CD4-positive, alpha-beta T cell (primary cell): ENCODE results near the gene TMIE. TPM values are rescaled to one million over a fixed set of nuclear protein-coding genes. Genes with fewer than 3 reads are reported as not detected.

Experiments
- ATAC-seq: fragments of 200-7000 bp; cut with Tn5 transposase; one replicate; pipeline ENCODE4 v1.10.0; 2022; ENCODE audit warnings: mild to moderate bottlenecking; ENCODE audit not compliant: poor library complexity
- CTCF ChIA-PET: fragments of 350-600 bp; sonication (Branson Sonifier 250); formaldehyde crosslinking; loops from one replicate; lab custom pipeline; 2021; ENCODE audit warnings: antibody characterized with exemption, inconsistent platforms; lab: Charles Lee
- POLR2A ChIA-PET: fragments of 350-600 bp; sonication (Branson Sonifier 250); formaldehyde crosslinking; loops from one replicate; lab custom pipeline; 2021; ENCODE audit warnings: antibody characterized with exemption, inconsistent platforms; lab: Charles Lee
- DNase-seq, 14 experiments: peaks; one replicate each; pipeline ENCODE4 v3.0.0-alpha.2; 2013 to 2020; ENCODE audit warnings: mixed read lengths in 2 of 14
- H3K27ac ChIP-seq, 2 donors: one replicate each; pipeline versions ENCODE4 v1.5.1 to v1.7.0; 2013; ENCODE audit warnings: low read length in 2 of 2, low read depth in 1 of 2, mild to moderate bottlenecking in 1 of 2
- H3K27me3 ChIP-seq, 2 experiments: 1 replicate in 1 of 2; 2 replicates in 1 of 2; pipeline versions ENCODE4 v1.6.1 to v1.7.0; 2013; ENCODE audit warnings: low read length in 2 of 2, control low read depth in 1 of 2, mild to moderate bottlenecking in 1 of 2, moderate library complexity in 1 of 2; ENCODE audit not compliant: insufficient read depth in 2 of 2, control insufficient read depth in 1 of 2
- H3K36me3 ChIP-seq: one replicate; pipeline ENCODE4 v1.6.1; 2013; ENCODE audit warnings: low read length, control low read depth; ENCODE audit not compliant: insufficient read depth
- H3K4me1 ChIP-seq: one replicate; pipeline ENCODE4 v1.6.1; 2013; ENCODE audit warnings: low read length, control low read depth; ENCODE audit not compliant: insufficient read depth
- H3K4me3 ChIP-seq: one replicate; pipeline ENCODE4 v1.5.1; 2013; ENCODE audit warnings: mild to moderate bottlenecking, low read length, moderate library complexity
- H3K9me3 ChIP-seq, 2 experiments: 1 replicate in 1 of 2; 2 replicates in 1 of 2; pipeline versions ENCODE4 v1.6.1 to v1.7.0; 2013; ENCODE audit warnings: low read length in 2 of 2, mild to moderate bottlenecking in 2 of 2, control low read depth in 1 of 2, moderate library complexity in 1 of 2; ENCODE audit not compliant: control insufficient read depth in 1 of 2, insufficient read depth in 1 of 2
- H3K27ac Mint-ChIP-seq: one replicate; pipeline ENCODE4 v1.8.0; 2020; ENCODE audit warnings: mixed read lengths
- H3K27me3 Mint-ChIP-seq: one replicate; pipeline ENCODE4 v1.8.0; 2021; ENCODE audit warnings: mixed read lengths
- H3K36me3 Mint-ChIP-seq: one replicate; pipeline ENCODE4 v1.8.0; 2021; ENCODE audit warnings: low read depth, mixed read lengths
- H3K4me1 Mint-ChIP-seq: one replicate; pipeline ENCODE4 v1.8.0; 2021; ENCODE audit warnings: low read depth, mixed read lengths
- H3K4me3 Mint-ChIP-seq: one replicate; pipeline ENCODE4 v1.8.0; 2020; ENCODE audit warnings: mild to moderate bottlenecking, mixed read lengths
- H3K9me3 Mint-ChIP-seq: one replicate; pipeline ENCODE4 v1.8.0; 2020; ENCODE audit warnings: mixed read lengths
- intact Hi-C, 2 experiments: fragments of 100-400 bp; cut with DNase I in 1 of 2; cut with micrococcal nuclease in 1 of 2; formaldehyde crosslinking; loops; one replicate each; pipeline versions ENCODE4 v1.15.1 to v1.9.0; 2023 to 2025; cut with DNase I, micrococcal nuclease
- total RNA-seq, 174 experiments: library from RNA in 2 of 174; stranded (reverse) in 2 of 174; gene quantifications; one replicate each; pipeline ENCODE4 v1.2.3 and lab custom pipeline; 2021 to 2026
- TF ChIP-seq, protein P1 (sequence below): fragments of 200-600 bp; IDR thresholded peaks from one replicate; pipeline ENCODE4 v1.8.0; 2022; ENCODE audit warnings: antibody characterized with exemption, mild to moderate bottlenecking

Gene TMIE
- total RNA-seq, 2 experiments from 2014 or later = 0.92 to 1.2 TPM

DNA sequence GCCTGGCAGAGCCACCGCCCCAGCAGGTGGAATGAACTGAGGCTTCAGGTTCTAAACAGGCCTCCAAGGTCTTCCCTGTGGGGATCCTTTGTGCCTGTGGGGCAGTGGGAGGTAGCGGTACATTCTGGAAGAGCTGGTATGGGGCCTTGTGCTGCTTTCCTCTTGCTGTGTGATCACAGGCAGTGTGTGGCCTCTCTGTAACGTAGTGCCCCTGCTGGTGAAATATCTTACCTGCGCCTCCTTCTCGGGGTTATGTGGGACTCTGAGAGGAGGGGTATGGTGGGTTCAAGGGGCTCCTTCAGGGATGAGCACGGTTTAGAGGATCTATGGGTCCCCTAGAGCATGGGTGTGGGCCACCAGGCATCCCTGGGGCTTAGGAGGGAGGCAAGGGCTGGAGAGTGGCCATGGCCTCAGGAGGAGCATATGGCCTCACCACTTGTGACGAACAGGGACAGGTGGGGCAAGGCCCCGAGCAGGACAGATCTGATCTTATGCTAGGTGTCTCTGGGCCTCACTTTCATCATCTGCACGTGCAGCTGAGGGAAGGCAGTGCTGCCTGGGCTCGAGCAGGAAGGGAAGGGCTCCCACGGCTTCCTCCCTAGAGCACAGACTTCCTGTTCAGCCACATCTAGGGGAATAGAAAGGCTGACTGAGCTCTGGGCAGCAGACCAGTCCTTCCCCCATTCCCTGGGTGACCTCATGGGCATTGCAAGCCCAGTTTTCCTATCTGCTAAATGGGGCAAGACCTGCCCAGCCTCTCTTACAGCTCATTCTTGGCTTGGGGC, 5.8 kb upstream of the TMIE start:
- intact Hi-C loops = loop anchor here in 1 of 2 experiments (10.0 kb wide), 1 partner anchor 469 kb away; the partner anchor contains the start of gene SETD2
- Mint-ChIP-seq H3K27me3 (no peaks in the 10 kb centered on the region), H3K27ac (peak overlapping the region; percentile 90), H3K4me1 (peaks cover 87% of the 10 kb centered on the region), H3K36me3 (no peaks in the 10 kb centered on the region), H3K4me3 (peak overlapping the region; percentile 84), H3K9me3 (no peaks in the 10 kb centered on the region)
- Histone ChIP-seq H3K9me3 (peaks cover 0 to 3% of the 10 kb centered on the region in 2 experiments), H3K36me3 (no peaks in the 10 kb centered on the region), H3K27ac (peak overlapping the region; percentile 64 to 65), H3K4me3 (peak overlapping the region; percentile 11), H3K27me3 (no peaks in the 10 kb centered on the region), H3K4me1 (peaks cover 79% of the 10 kb centered on the region)
- DNase-seq (peak in 13 of 14 experiments; percentile 15 to 71 (median 38)), ATAC-seq (peak; percentile 43)
- ChIA-PET POLR2A (interaction anchor here (0.6 kb wide), 1 partner anchor 96 kb away, joined by 3 read pairs; no protein-coding TSS in a partner anchor), CTCF (no interaction called here)
- TF ChIP-seq, protein P1, sequence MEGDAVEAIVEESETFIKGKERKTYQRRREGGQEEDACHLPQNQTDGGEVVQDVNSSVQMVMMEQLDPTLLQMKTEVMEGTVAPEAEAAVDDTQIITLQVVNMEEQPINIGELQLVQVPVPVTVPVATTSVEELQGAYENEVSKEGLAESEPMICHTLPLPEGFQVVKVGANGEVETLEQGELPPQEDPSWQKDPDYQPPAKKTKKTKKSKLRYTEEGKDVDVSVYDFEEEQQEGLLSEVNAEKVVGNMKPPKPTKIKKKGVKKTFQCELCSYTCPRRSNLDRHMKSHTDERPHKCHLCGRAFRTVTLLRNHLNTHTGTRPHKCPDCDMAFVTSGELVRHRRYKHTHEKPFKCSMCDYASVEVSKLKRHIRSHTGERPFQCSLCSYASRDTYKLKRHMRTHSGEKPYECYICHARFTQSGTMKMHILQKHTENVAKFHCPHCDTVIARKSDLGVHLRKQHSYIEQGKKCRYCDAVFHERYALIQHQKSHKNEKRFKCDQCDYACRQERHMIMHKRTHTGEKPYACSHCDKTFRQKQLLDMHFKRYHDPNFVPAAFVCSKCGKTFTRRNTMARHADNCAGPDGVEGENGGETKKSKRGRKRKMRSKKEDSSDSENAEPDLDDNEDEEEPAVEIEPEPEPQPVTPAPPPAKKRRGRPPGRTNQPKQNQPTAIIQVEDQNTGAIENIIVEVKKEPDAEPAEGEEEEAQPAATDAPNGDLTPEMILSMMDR = peak; percentile 41

DNA sequence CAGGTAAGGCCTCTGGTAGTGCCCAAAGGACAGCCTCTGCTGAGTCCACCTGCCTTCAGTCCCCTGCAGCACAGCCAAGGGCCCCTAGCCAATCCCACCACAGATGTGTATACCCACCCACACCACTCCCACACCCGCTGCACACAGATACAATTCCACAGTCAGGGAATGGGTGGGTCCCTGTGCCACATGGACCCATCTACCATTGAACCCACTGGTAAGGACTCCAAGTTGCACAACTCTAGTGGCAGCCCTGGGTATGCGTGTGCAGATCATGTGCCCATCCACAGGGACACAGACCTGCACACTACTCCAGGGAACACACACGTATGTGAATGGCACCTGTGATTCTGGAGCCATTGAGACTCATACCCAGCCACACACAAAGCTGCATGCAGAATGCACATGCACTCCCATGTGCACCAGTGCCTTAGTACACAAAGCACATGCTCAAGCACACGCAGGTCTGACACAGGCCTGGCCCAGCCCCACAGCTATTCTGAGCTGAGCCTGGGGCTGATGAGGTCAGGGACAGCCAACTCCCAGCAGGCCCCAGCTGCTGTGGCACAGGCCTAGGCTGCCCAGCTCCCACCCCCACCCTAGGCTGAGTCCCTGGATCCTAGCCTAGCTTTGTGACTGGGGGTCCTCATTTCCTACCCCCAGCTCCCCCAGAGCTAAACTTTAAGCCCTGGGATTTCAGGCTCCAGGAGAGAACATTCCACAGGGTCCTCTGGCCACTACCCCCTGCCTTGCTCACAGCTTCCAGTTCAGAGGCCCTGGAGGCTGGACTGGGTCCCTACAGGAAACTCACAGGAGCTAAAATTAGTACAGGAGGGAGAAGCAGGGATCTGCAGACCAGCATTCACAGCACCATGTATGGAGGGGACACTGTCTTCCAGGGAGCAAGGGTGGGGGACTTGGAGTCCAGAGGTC, 5.0 kb upstream of the TMIE start:
- Mint-ChIP-seq H3K4me3 (peak overlapping the region; percentile 84), H3K9me3 (no peaks in the 10 kb centered on the region), H3K4me1 (peaks cover 84% of the 10 kb centered on the region), H3K27ac (peak overlapping the region; percentile 90), H3K27me3 (no peaks in the 10 kb centered on the region), H3K36me3 (no peaks in the 10 kb centered on the region)
- no peaks in the 10 kb centered on the region for H3K36me3 ChIP-seq
- POLR2A ChIA-PET = interaction anchor here (0.6 kb wide), 1 partner anchor 648 kb away, joined by 3 read pairs; no protein-coding TSS in a partner anchor
- H3K27me3 ChIP-seq = peaks cover 0 to 4% of the 10 kb centered on the region in 2 experiments
- intact Hi-C loops = loop anchor here in 1 of 2 experiments (10.0 kb wide), 1 partner anchor 469 kb away; the partner anchor contains the start of gene SETD2
- DNase-seq = peak in 2 of 14 experiments; percentile 24 to 44
- H3K4me3 ChIP-seq = peak overlapping the region; percentile 11
- no peak for ATAC-seq
- CTCF ChIA-PET = no interaction called here
- peak overlapping the region; percentile 64 to 65 for H3K27ac ChIP-seq
- peaks cover 78% of the 10 kb centered on the region for H3K4me1 ChIP-seq
- TF ChIP-seq, protein P1 = no peak
- H3K9me3 ChIP-seq = peaks cover 0 to 7% of the 10 kb centered on the region in 2 experiments
